Endothelial cell of umbilical vein (primary cell): ENCODE results near the gene SULT2A1.

Source experiments
- EZH2 ChIP-seq: IDR thresholded peaks from 2 replicates; pipeline ENCODE4 v1.6.1; 2012; ENCODE audit warnings: borderline replicate concordance, low read depth, mild to moderate bottlenecking, moderate library complexity, low read length, inconsistent platforms; ENCODE audit not compliant: severe bottlenecking
- GATA2 ChIP-seq: IDR thresholded peaks from 2 replicates; pipeline ENCODE4 v1.7.0; 2011; ENCODE audit warnings: low read depth, mild to moderate bottlenecking, moderate library complexity, mixed read lengths, low read length; ENCODE audit not compliant: insufficient read length, insufficient read depth
- MAX ChIP-seq: IDR thresholded peaks from 2 replicates; pipeline ENCODE4 v1.6.1; 2011; ENCODE audit not compliant: insufficient read depth, insufficient read length
- POLR2A ChIP-seq: IDR thresholded peaks from 2 replicates; pipeline ENCODE4 v1.6.1; 2012; ENCODE audit warnings: low read depth, mild to moderate bottlenecking, control low read depth, low read length
- POLR2AphosphoS5 ChIP-seq: IDR thresholded peaks from 2 replicates; pipeline ENCODE4 v1.6.1; 2012; ENCODE audit warnings: low read depth, mild to moderate bottlenecking, control low read depth, low read length, moderate library complexity; ENCODE audit not compliant: insufficient read depth
- TF ChIP-seq, protein P1 (sequence below), 2 donors: IDR thresholded peaks; 1 replicate in 1 of 2; 2 replicates in 1 of 2; pipeline ENCODE4 v1.5.1; 2011; ENCODE audit warnings: low read length in 2 of 2, mild to moderate bottlenecking in 2 of 2, moderate library complexity in 2 of 2, control low read depth in 1 of 2, inconsistent platforms in 1 of 2, low read depth in 1 of 2; ENCODE audit not compliant: insufficient read depth in 1 of 2; ENCODE audit errors: extremely low read depth in 1 of 2

- TF ChIP-seq, protein P1, sequence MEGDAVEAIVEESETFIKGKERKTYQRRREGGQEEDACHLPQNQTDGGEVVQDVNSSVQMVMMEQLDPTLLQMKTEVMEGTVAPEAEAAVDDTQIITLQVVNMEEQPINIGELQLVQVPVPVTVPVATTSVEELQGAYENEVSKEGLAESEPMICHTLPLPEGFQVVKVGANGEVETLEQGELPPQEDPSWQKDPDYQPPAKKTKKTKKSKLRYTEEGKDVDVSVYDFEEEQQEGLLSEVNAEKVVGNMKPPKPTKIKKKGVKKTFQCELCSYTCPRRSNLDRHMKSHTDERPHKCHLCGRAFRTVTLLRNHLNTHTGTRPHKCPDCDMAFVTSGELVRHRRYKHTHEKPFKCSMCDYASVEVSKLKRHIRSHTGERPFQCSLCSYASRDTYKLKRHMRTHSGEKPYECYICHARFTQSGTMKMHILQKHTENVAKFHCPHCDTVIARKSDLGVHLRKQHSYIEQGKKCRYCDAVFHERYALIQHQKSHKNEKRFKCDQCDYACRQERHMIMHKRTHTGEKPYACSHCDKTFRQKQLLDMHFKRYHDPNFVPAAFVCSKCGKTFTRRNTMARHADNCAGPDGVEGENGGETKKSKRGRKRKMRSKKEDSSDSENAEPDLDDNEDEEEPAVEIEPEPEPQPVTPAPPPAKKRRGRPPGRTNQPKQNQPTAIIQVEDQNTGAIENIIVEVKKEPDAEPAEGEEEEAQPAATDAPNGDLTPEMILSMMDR (IDR thresholded peaks at IDR 0.05; ENCODE audit: extremely low read depth in 1 of 2, insufficient read depth in 1 of 2, low read depth in 1 of 2, low read length in 2 of 2) = no peak
- TF ChIP-seq POLR2AphosphoS5 (no peak), EZH2 (no peak), MAX (no peak), GATA2 (no peak), POLR2A (no peak)
Measured at GRCh38 chr19:47853003-47853402, 33.1 kb downstream of the SULT2A1 start.
